Cardiac fibroblast (primary cell): ENCODE results near the gene AKAP3.
A peak's percentile ranks its signal among the peaks of the same experiment; 100 is the strongest.

Source experiments
- DNase-seq, 2 donors: peaks; one replicate each; pipeline versions ENCODE4 v3.0.0 to v3.0.0-alpha.2; 2010; ENCODE audit warnings: low read depth in 2 of 2
- H3K4me3 ChIP-seq, 2 donors: replicated peaks in 1 of 2; 1 replicate in 1 of 2; 2 replicates in 1 of 2; pipeline ENCODE4 v1.5.1; 2011; ENCODE audit warnings: low read depth in 2 of 2, low read length in 2 of 2, mild to moderate bottlenecking in 2 of 2, moderate library complexity in 1 of 2
- CTCF ChIP-seq: IDR thresholded peaks from one replicate; pipeline ENCODE4 v1.5.1; 2011; ENCODE audit warnings: low read depth, mild to moderate bottlenecking, low read length, inconsistent platforms

Gene AKAP3

DNA sequence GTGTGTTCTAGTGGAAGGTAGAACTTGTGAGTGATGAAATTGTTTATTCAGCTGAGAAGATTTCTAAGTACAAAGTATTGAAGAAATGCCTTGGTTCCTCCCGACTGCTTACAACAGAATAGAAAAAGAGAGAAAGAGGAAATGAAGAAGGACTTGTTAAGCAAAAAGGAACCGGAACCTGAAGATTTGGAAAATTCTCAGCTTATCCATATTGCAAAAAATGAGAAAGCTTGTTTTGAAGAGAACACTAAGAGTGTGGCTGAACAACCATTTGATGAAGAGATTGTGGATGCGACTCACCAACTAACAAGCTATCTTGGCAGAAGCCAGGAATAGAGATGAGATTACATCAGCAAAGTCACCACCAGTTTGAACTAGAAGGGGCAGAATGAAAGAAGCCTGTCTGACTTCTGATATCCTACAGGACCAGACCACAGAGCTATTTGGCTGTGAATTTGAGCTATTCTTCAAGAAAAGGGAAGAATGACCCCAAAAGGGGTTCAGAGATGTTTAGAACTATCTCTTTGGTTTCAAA is 15.2 kb upstream of the AKAP3 start:
- peak; percentile 26 to 76 for DNase-seq
- no peak overlapping the region for H3K4me3 ChIP-seq
- TF ChIP-seq CTCF = no peak

- H3K4me3 ChIP-seq = no peak overlapping the region
- DNase-seq = no peak
- no peak for TF ChIP-seq CTCF
Observed at GRCh38 chr12:4653691-4654090, 4.8 kb upstream of the AKAP3 start.

DNA sequence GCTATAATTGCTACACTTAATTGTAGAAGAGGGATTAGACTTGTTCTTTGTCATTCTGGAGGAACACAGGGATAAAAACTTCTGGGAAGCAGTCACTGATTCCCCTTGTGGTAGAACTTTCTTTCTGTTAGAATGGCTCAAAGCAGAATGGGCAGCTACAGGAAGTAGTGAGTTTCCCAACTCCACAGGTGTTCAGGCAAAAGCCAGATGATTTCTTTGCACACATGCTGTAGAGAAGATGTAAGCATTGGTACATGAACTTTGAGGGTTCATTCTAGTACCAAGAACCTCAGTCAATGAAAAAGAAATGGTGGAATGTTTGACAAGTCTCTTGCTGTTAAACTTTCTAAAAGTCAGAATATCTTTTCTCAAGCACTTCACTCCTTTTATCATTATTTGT is 4.4 kb upstream of the AKAP3 start:
- no peak overlapping the region for H3K4me3 ChIP-seq
- peak in 1 of 2 donors; percentile 3 for DNase-seq
- TF ChIP-seq CTCF = no peak

GRCh38 chr12:4649358-4649661 is 459 bp upstream of the AKAP3 start:
- TF ChIP-seq CTCF = no peak
- no peak for DNase-seq

GRCh38 chr12:4648104-4648500 is 749 bp downstream of the AKAP3 start:
- peak; percentile 10 to 43 for DNase-seq
- no peak for TF ChIP-seq CTCF
- H3K4me3 ChIP-seq = peak overlapping the region; percentile 69 to 83

More at GRCh38 chr12:4649358-4649661, 459 bp upstream of the AKAP3 start:
- H3K4me3 ChIP-seq = peak overlapping the region; percentile 69 to 83

- no peak overlapping the region for H3K4me3 ChIP-seq
- no peak for DNase-seq
- TF ChIP-seq CTCF = no peak
Observed at GRCh38 chr12:4645023-4645422, 3.8 kb downstream of the AKAP3 start.

DNA sequence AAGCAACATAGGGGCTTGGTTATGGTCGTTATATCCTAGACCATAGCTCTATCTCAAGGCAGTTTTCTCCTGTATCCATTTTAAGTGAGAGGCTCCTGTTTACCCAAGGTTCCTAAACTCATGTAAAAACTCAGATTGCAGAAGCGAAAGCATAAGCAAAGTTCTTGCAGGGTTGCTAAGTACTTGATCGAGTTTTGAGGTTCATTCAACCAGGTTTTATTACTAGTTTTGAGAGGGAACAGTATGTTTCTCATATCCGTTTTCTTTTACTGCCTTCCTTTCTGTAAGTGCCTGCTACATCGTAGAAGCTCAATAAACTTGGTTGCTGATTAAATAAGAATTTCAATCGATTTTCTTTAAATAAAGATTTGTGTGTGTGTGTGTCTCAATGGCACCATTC is 5.1 kb downstream of the AKAP3 start:
- TF ChIP-seq CTCF = no peak
- no peak for DNase-seq

More for the DNA sequence above, 5.1 kb downstream of the AKAP3 start:
- H3K4me3 ChIP-seq = no peak overlapping the region
